IPS-18a (cell line): ENCODE measurements around the gene LRRC8E.

ENCODE experiments used
- H3K27ac ChIP-seq: one replicate; pipeline ENCODE4 v1.5.1; 2013; ENCODE audit warnings: low read length
- H3K27me3 ChIP-seq: one replicate; pipeline ENCODE4 v1.6.1; 2013; ENCODE audit warnings: mild to moderate bottlenecking, low read length; ENCODE audit not compliant: control insufficient read depth, insufficient read depth
- H3K36me3 ChIP-seq: one replicate; pipeline ENCODE4 v1.6.1; 2013; ENCODE audit warnings: low read depth, low read length; ENCODE audit not compliant: control insufficient read depth
- H3K4me1 ChIP-seq: one replicate; pipeline ENCODE4 v1.6.1; 2013; ENCODE audit warnings: low read depth, low read length; ENCODE audit not compliant: control insufficient read depth
- H3K4me3 ChIP-seq: one replicate; pipeline ENCODE4 v1.5.1; 2013; ENCODE audit warnings: low read length
- H3K9ac ChIP-seq: one replicate; pipeline ENCODE4 v1.6.1; 2013; ENCODE audit warnings: mild to moderate bottlenecking, low read length, moderate library complexity
- H3K9me3 ChIP-seq: one replicate; pipeline ENCODE4 v1.6.1; 2013; ENCODE audit warnings: low read depth, low read length; ENCODE audit not compliant: control insufficient read depth

LRRC8E gene

DNA sequence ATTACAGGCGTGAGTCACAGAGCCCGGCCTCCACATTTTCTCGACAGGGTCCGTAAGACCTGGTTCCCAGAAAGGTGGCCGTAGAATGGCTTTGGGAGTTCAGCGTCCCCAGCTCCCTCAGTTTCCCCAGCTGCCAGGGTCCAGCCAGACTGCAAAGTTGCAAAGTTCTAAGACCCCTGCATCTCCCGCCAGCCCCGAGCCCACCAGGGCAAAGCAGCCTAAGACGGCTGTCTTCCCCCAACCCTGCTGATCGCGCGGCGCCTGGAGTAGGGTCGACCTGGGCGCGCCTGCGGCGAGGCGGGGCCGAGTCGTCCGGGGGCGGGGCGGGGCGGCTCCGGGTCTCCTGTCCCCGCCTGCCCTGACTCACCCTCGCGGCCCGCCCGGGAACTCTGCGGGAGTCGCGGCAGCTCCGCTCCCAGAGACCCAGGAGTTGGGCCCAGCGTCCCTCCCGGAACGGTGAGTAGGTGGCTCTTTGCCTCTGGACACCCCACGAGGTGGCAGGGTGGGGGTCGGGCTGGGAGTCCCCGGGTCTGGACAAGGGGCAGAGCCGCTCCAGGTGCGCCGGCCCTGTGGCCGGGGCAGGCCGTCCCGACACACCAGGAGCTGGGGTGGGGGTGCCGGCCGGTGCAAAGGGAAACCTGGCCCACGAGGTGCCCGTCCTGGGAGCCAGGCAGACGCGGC is at the start of gene LRRC8E:
TSS of gene LRRC8E (plus strand) at position 366 of the 681 bp plus-strand sequence. CDS start 7,094 bp downstream, outside the sequence.
- Histone ChIP-seq H3K27ac (no peak within 1 kb of the TSS), H3K4me3 (peak within 1 kb of the TSS; percentile 56), H3K9me3 (no peaks in the 10 kb centered on the region), H3K4me1 (no peaks in the 10 kb centered on the region), H3K9ac (no peak within 1 kb of the TSS), H3K27me3 (peaks cover 14% of the 10 kb centered on the region), H3K36me3 (no peaks in the 10 kb centered on the region)

GRCh38 chr19:7839476-7839875 is 48.8 kb upstream of the LRRC8E start:
- no peak overlapping the region for H3K9ac ChIP-seq
- no peak overlapping the region for H3K27ac ChIP-seq
- no peaks in the 10 kb centered on the region for H3K4me1 ChIP-seq
- H3K9me3 ChIP-seq, result no peaks in the 10 kb centered on the region
- H3K27me3 ChIP-seq, result peaks cover 5% of the 10 kb centered on the region
- H3K4me3 ChIP-seq, result no peak overlapping the region
- no peaks in the 10 kb centered on the region for H3K36me3 ChIP-seq

GRCh38 chr19:7840629-7841028 is 47.7 kb upstream of the LRRC8E start:
- no peaks in the 10 kb centered on the region for H3K9me3 ChIP-seq
- no peak overlapping the region for H3K27ac ChIP-seq
- peaks cover 5% of the 10 kb centered on the region for H3K27me3 ChIP-seq
- no peaks in the 10 kb centered on the region for H3K4me1 ChIP-seq
- no peaks in the 10 kb centered on the region for H3K36me3 ChIP-seq
- no peak overlapping the region for H3K4me3 ChIP-seq
- no peak overlapping the region for H3K9ac ChIP-seq

- H3K27me3 ChIP-seq, result peaks cover 5% of the 10 kb centered on the region
- no peaks in the 10 kb centered on the region for H3K9me3 ChIP-seq
- no peaks in the 10 kb centered on the region for H3K36me3 ChIP-seq
- no peak overlapping the region for H3K9ac ChIP-seq
- no peak overlapping the region for H3K4me3 ChIP-seq
- no peak overlapping the region for H3K27ac ChIP-seq
- H3K4me1 ChIP-seq, result no peaks in the 10 kb centered on the region
Measured at GRCh38 chr19:7841751-7842660, 46.3 kb upstream of the LRRC8E start.

DNA sequence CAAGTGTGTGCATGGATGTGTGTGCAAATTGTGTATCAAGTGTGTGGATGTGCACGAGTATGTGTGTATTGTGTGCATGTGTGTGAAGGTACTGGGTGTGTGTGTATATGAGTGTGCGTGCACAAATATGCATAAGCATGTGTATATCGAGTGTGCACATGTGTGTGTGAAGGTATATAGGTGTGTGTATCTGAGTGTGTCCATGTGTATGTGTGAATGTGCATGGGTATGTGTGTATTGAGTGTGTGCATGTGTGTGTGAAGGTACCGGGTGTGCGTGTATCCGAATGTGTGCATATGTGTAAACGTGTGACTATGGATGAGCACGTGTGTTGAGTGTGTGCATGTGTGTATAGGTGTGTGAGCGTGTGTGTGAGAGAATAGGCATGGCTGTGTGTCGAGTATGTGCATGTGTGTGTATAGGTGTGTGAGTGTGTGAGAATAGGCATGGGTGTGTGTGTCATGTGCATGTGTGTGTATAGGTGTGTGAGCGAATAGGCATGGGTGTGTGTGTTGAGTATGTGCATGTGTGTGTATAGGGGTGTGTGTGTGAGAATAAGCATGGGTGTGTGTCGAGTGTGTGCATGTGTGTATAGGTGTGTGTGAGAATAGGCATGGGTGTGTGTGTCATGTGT is 45.5 kb upstream of the LRRC8E start:
- Histone ChIP-seq H3K9me3 (no peaks in the 10 kb centered on the region), H3K36me3 (no peaks in the 10 kb centered on the region), H3K4me1 (no peaks in the 10 kb centered on the region), H3K4me3 (no peak overlapping the region), H3K9ac (no peak overlapping the region), H3K27ac (no peak overlapping the region), H3K27me3 (peaks cover 5% of the 10 kb centered on the region)

DNA sequence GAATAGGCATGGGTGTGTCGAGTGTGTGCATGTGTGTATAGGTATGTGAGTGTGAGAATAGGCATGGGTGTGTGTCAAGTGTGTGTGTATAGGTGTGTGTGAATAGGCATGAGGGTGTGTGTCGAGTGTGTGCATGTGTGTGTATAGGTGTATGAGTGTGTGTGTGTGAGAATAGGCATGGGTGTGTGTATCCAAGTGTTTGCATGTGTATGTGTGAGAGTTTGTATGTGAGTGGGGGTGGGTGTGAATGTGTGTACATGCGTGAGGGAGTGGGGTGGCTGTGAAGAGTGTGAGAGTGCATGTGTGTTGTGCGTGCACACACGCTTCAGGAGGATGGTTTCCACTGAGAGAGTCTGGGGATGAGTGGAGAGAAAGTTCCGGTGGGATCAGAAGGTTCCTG is 44.8 kb upstream of the LRRC8E start:
- H3K27ac ChIP-seq, result no peak overlapping the region
- H3K9ac ChIP-seq, result no peak overlapping the region
- no peaks in the 10 kb centered on the region for H3K36me3 ChIP-seq
- H3K4me3 ChIP-seq, result no peak overlapping the region
- H3K27me3 ChIP-seq, result peaks cover 5% of the 10 kb centered on the region
- no peaks in the 10 kb centered on the region for H3K9me3 ChIP-seq
- H3K4me1 ChIP-seq, result no peaks in the 10 kb centered on the region

GRCh38 chr19:7844405-7844804 is 43.9 kb upstream of the LRRC8E start:
- Histone ChIP-seq H3K36me3 (no peaks in the 10 kb centered on the region), H3K4me3 (no peak overlapping the region)

DNA sequence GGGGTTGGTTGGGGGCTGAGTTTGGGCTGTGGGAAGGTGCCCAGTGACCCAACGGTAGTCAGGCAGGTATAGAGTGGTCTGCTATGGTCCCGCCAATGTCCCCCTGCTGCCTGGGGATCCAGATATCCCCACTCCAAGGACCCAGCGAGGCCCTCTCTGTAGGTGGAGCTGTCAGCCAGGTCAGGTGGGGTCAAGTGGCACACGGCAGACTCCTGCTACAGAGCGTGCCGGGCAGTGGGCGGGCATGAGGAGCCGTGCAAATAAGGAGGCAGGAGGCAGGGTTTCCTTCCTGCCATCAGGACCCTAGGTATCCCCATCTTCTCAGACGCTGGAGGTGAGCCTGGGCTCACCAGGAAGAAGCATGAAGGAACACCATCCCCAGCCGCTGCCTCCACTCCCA is 43.4 kb upstream of the LRRC8E start:
- Histone ChIP-seq H3K27ac (no peak overlapping the region), H3K4me1 (no peaks in the 10 kb centered on the region), H3K9ac (no peak overlapping the region), H3K4me3 (no peak overlapping the region), H3K9me3 (no peaks in the 10 kb centered on the region), H3K36me3 (no peaks in the 10 kb centered on the region), H3K27me3 (peaks cover 5% of the 10 kb centered on the region)

More at GRCh38 chr19:7844405-7844804, 43.9 kb upstream of the LRRC8E start:
- H3K27ac ChIP-seq, result no peak overlapping the region
- no peaks in the 10 kb centered on the region for H3K9me3 ChIP-seq
- peaks cover 5% of the 10 kb centered on the region for H3K27me3 ChIP-seq
- no peak overlapping the region for H3K9ac ChIP-seq
- no peaks in the 10 kb centered on the region for H3K4me1 ChIP-seq

- H3K36me3 ChIP-seq, result no peaks in the 10 kb centered on the region
- H3K9ac ChIP-seq, result no peak overlapping the region
- no peak overlapping the region for H3K4me3 ChIP-seq
- no peaks in the 10 kb centered on the region for H3K9me3 ChIP-seq
- peaks cover 5% of the 10 kb centered on the region for H3K27me3 ChIP-seq
- H3K27ac ChIP-seq, result no peak overlapping the region
- H3K4me1 ChIP-seq, result no peaks in the 10 kb centered on the region
Measured at GRCh38 chr19:7845390-7846154, 42.7 kb upstream of the LRRC8E start.

DNA sequence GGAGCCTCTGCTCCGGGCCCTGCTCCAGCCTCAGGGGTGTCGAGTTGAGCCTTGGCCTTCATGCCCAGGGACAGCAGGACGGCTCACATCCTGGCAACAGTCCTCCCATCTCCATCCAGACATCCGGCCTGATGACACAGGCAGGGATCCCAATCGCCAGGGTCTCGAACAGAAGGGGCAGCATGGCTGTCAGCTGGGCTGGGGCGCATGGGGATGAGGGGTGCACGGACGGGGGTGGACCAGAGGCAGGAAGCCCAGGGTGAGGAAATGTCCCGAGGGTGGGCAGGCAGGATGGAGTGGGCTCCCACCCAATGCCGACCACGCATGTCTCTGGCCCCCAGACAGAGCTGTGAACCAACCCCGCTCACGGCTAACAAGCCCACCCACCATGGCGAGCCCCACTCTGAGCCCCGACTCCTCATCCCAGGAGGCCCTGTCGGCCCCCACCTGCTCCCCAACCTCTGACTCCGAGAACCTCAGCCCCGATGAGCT is 42.1 kb upstream of the LRRC8E start:
- no peak overlapping the region for H3K9ac ChIP-seq
- H3K27me3 ChIP-seq, result peaks cover under 1% of the 10 kb centered on the region
- H3K27ac ChIP-seq, result no peak overlapping the region
- H3K9me3 ChIP-seq, result no peaks in the 10 kb centered on the region
- H3K4me1 ChIP-seq, result no peaks in the 10 kb centered on the region
- no peaks in the 10 kb centered on the region for H3K36me3 ChIP-seq
- no peak overlapping the region for H3K4me3 ChIP-seq

- no peak overlapping the region for H3K27ac ChIP-seq
- no peaks in the 10 kb centered on the region for H3K36me3 ChIP-seq
- H3K9ac ChIP-seq, result no peak overlapping the region
- H3K4me3 ChIP-seq, result no peak overlapping the region
- H3K4me1 ChIP-seq, result no peaks in the 10 kb centered on the region
- no peaks in the 10 kb centered on the region for H3K9me3 ChIP-seq
- no peaks in the 10 kb centered on the region for H3K27me3 ChIP-seq
Measured at GRCh38 chr19:7847664-7848063, 40.6 kb upstream of the LRRC8E start.
